Mammary epithelial cell (primary cell): ENCODE measurements around the gene C2CD4D.

Experiments used
- EZH2 ChIP-seq: IDR thresholded peaks from 2 replicates; pipeline ENCODE4 v1.6.1; 2012; ENCODE audit warnings: low read length, inconsistent platforms, borderline replicate concordance
- TF ChIP-seq, protein P1 (sequence below), 2 donors: IDR thresholded peaks in 1 of 2; conservative IDR thresholded peaks in 1 of 2; 2 replicates each; pipeline ENCODE4 v1.5.1; 2011 to 2012; ENCODE audit warnings: inconsistent platforms in 2 of 2, low read length in 2 of 2, mild to moderate bottlenecking in 2 of 2, control low read depth in 1 of 2, low read depth in 1 of 2; ENCODE audit not compliant: insufficient read depth in 1 of 2; ENCODE audit errors: extremely low read depth in 1 of 2

GRCh38 chr1:151837884-151838221 lies 1.8 kb downstream of the C2CD4D start:
- no peak for TF ChIP-seq EZH2
- TF ChIP-seq, protein P1, sequence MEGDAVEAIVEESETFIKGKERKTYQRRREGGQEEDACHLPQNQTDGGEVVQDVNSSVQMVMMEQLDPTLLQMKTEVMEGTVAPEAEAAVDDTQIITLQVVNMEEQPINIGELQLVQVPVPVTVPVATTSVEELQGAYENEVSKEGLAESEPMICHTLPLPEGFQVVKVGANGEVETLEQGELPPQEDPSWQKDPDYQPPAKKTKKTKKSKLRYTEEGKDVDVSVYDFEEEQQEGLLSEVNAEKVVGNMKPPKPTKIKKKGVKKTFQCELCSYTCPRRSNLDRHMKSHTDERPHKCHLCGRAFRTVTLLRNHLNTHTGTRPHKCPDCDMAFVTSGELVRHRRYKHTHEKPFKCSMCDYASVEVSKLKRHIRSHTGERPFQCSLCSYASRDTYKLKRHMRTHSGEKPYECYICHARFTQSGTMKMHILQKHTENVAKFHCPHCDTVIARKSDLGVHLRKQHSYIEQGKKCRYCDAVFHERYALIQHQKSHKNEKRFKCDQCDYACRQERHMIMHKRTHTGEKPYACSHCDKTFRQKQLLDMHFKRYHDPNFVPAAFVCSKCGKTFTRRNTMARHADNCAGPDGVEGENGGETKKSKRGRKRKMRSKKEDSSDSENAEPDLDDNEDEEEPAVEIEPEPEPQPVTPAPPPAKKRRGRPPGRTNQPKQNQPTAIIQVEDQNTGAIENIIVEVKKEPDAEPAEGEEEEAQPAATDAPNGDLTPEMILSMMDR (conservative IDR thresholded peaks at IDR 0.05 in 1 of 2, IDR thresholded peaks at IDR 0.05 in 1 of 2; ENCODE audit: extremely low read depth in 1 of 2, insufficient read depth in 1 of 2, low read depth in 1 of 2, low read length in 2 of 2): no peak
